ENCODE measurements around the gene HYAL3. TPM values are rescaled to one million over a fixed set of nuclear protein-coding genes. Genes with fewer than 3 reads are reported as not detected.

Gene HYAL3
- total RNA-seq, 6 donors from 2014 or later: 0.33 to 5.7 (median 3.1) TPM

DNA sequence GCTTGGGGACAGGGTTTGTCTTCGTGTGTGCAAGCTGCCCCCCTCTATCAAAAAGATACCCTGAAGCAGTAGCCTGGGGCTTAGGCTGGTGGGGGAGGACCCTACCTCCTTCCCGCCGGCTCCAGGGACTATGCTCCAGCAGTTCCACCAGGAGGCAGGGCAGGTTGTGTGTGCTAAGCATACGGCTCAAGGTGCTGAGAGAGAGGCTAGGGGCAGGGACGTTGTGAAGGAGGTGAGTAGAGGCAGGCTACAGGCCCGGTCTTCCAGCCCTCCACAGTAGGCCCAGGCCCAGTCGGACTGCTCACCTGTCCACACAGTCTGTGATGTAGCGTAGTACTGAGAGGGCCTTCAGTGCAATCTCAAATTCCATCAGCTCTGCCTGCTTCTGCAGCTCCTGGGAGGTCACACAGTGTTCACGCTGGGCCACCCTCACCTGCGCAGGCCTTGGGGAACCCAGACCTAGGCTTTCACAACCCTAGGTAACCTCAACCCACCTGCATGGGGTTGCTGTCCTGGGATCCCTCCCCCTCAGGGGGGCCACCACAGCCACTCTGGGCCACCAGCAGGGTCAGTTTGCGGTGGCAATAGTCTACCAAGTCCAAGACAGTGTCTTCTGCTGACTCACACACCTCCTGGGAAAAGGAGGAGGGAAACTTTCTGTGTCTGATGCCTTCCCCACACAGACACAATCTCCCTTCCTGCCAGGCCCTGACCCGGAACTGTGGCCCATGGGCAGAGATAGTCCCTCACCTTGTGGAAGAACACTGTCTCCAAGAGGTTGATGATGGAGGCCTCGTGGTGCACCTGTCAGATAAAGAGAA lies 43.8 kb upstream of the HYAL3 start:
- TF ChIP-seq POLR2AphosphoS5 (IDR thresholded peaks at IDR 0.05) (no peak), POLR2A (IDR thresholded peaks at IDR 0.05) (no peak)
- ATAC-seq (ENCODE audit: low FRiP score in 2 of 2) (no peak), DNase-seq (peak in 1 of 2 donors; percentile 34)
- no peaks in the 10 kb centered on the region for H3K27me3 ChIP-seq
- H3K4me3 ChIP-seq: no peak overlapping the region
- H3K4me1 ChIP-seq: peaks cover 41 to 63% (median 52%) of the 10 kb centered on the region in 4 donors
- H3K27ac ChIP-seq: no peak overlapping the region
- no peaks in the 10 kb centered on the region for H3K9me3 ChIP-seq
- H3K36me3 ChIP-seq: peaks cover 0 to 7% (median 6%) of the 10 kb centered on the region in 4 donors
- 90 to 97% methylated on average over 6 to 13 of the region's 13 CpGs for WGBS, 2 donors

DNA sequence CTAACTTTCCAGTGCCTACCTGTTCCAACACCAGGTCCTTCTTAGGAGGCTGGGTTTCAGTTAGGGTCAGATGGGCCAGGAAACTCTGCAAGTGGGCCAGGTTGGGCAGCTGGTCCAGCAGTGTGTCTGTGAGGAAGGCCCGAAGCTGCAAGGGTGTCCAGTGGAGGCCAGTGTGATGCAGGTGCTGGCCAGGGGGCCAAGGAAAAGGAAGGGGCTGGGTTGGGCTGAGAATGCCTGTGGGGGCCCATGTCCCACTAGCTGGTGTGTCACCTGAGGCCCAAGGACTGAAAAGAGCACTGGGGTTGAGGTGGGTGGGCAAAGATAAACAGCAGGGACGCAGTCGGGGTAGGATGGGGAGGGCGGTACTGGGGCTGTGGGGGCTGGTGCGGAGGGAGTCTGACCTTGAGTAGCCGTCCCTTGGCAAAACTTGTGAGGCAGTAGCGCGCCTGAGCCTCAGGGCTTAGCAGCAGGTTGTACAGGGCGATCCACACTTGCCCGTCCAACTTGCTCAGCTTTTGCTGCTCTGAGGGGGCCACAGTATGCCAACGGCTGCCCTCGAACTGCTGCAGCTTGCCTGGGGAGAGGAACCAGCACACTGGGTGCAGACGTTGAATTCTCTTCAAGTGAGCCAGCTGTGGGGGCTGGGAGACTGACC lies 42.9 kb upstream of the HYAL3 start:
- 91 to 93% methylated on average over 10 to 12 of the region's 13 CpGs for WGBS, 2 donors
- H3K27me3 ChIP-seq: no peaks in the 10 kb centered on the region
- ATAC-seq (ENCODE audit: low FRiP score in 2 of 2) (no peak), DNase-seq (peak in 1 of 2 donors; percentile 40)
- peaks cover 37 to 61% (median 54%) of the 10 kb centered on the region in 4 donors for H3K4me1 ChIP-seq
- H3K36me3 ChIP-seq: no peaks in the 10 kb centered on the region
- H3K9me3 ChIP-seq: no peaks in the 10 kb centered on the region
- TF ChIP-seq EP300 (IDR thresholded peaks at IDR 0.05) (no peak), POLR2A (IDR thresholded peaks at IDR 0.05) (no peak), POLR2AphosphoS5 (IDR thresholded peaks at IDR 0.05) (no peak)
- TF ChIP-seq, protein P1, sequence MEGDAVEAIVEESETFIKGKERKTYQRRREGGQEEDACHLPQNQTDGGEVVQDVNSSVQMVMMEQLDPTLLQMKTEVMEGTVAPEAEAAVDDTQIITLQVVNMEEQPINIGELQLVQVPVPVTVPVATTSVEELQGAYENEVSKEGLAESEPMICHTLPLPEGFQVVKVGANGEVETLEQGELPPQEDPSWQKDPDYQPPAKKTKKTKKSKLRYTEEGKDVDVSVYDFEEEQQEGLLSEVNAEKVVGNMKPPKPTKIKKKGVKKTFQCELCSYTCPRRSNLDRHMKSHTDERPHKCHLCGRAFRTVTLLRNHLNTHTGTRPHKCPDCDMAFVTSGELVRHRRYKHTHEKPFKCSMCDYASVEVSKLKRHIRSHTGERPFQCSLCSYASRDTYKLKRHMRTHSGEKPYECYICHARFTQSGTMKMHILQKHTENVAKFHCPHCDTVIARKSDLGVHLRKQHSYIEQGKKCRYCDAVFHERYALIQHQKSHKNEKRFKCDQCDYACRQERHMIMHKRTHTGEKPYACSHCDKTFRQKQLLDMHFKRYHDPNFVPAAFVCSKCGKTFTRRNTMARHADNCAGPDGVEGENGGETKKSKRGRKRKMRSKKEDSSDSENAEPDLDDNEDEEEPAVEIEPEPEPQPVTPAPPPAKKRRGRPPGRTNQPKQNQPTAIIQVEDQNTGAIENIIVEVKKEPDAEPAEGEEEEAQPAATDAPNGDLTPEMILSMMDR (IDR thresholded peaks at IDR 0.05): no peak
- no peak overlapping the region for H3K4me3 ChIP-seq
- peak overlapping the region in 1 of 4 donors; percentile 97 for H3K27ac ChIP-seq

DNA sequence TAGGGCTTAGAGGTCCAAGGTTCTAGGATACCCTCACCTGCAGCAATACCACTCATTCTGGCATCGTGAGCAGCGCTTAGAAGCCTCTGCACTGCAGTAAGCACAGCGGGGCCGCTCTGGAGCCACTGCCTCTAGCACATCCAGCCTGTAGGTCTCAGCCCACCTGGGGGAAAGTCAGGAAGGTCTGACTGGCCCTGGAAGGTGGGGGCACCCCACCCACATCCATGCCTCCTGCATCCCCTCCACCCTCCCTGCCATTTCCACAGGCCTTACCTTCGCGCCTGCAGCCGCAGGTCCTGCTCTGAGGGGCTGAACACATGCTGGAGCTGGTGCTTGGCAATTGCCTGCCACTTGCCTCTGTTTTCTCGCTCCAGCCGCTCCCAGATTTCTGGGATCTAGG lies 42.3 kb upstream of the HYAL3 start:
- H3K9me3 ChIP-seq: no peaks in the 10 kb centered on the region
- H3K4me3 ChIP-seq: peak overlapping the region in 3 of 4 donors; percentile 53 to 75 (median 74)
- H3K36me3 ChIP-seq: no peaks in the 10 kb centered on the region
- no peak for TF ChIP-seq EP300 (IDR thresholded peaks at IDR 0.05)
- peak overlapping the region; percentile 92 to 99 (median 96) for H3K27ac ChIP-seq
- no peaks in the 10 kb centered on the region for H3K27me3 ChIP-seq
- peaks cover 37 to 60% (median 55%) of the 10 kb centered on the region in 4 donors for H3K4me1 ChIP-seq
- ATAC-seq (ENCODE audit: low FRiP score in 2 of 2) (no peak), DNase-seq (peak in 1 of 2 donors; percentile 38)
- 96 to 100% methylated on average over 6 to 9 of the region's 9 CpGs for WGBS, 2 donors

DNA sequence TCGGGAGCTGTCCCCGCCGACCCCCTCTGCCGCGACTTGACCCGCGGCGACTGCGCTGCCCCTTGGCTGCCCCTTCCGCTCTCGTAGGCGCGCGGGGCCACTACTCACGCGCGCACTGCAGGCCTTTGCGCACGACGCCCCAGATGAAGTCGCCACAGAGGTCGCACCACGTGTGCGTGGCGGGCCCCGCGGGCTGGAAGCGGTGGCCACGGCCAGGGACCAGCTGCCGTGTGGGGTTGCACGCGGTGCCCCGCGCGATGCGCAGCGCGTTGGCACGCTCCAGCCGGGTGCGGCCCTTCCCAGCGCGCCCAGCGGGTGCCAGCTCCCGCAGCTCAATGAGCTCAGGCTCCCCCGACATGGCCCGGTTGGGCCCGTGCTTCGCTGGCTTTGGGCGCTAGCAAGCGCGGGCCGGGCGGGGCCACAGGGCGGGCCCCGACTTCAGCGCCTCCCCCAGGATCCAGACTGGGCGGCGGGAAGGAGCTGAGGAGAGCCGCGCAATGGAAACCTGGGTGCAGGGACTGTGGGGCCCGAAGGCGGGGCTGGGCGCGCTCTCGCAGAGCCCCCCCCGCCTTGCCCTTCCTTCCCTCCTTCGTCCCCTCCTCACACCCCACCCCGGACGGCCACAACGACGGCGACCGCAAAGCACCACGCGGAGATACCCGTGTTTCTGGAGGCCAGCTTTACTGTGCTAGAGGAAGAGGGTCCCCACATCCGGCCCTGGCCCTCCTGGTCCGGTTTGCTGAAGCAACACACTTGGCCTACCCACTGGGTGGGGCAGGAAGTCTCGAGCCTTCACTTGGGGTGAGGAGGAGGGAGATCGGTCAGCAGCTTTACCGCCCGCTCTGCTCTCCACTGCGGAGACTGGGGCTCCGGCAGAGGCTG lies 41.5 kb upstream of the HYAL3 start, which contains the start of gene RASSF1:
RASSF1 (minus strand) TSS at position 389 of the 882 bp plus-strand sequence; CDS start at position 358, 31 bp downstream.
- Histone ChIP-seq H3K4me3 (peak within 1 kb of the TSS; percentile 36 to 75 (median 64)), H3K9me3 (no peaks in the 10 kb centered on the region), H3K27ac (peak within 1 kb of the TSS; percentile 92 to 99 (median 96)), H3K36me3 (no peaks in the 10 kb centered on the region), H3K27me3 (no peaks in the 10 kb centered on the region), H3K4me1 (peaks cover 39 to 63% (median 59%) of the 10 kb centered on the region in 4 donors)
- peak in 2 of 4 donors; percentile 39 to 90 for TF ChIP-seq POLR2A (IDR thresholded peaks at IDR 0.05)
- TF ChIP-seq POLR2AphosphoS5 (IDR thresholded peaks at IDR 0.05): peak; percentile 49 to 52
- TF ChIP-seq, protein P1 (IDR thresholded peaks at IDR 0.05): peak in 2 of 6 experiments; percentile 8 to 19
- no peak for TF ChIP-seq EP300 (IDR thresholded peaks at IDR 0.05)
- DNase-seq (peak; percentile 80 to 95), ATAC-seq (ENCODE audit: low FRiP score in 2 of 2) (peak; percentile 70 to 74)
- 4% methylated on average over 27 to 73 of the region's 85 CpGs for WGBS, 2 donors

DNA sequence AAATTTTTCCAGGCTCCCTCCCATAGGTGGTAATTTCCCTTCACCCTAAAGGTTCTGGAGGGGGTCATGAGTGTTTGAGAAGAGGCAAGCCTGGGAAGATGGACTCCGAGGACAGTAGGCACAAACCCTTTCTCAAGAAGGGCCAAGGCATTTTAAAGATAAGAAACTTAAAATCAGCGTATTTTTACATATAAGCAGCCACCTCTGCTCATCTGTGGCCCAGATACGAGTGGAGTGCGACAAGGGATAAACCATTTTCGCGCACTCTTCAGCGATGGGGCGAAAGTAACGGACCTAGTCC lies 40.9 kb upstream of the HYAL3 start:
- H3K27ac ChIP-seq: peak overlapping the region; percentile 92 to 99 (median 96)
- peaks cover 39 to 63% (median 58%) of the 10 kb centered on the region in 4 donors for H3K4me1 ChIP-seq
- TF ChIP-seq POLR2A (IDR thresholded peaks at IDR 0.05) (no peak), POLR2AphosphoS5 (IDR thresholded peaks at IDR 0.05) (no peak), EP300 (IDR thresholded peaks at IDR 0.05) (no peak)
- TF ChIP-seq, protein P1 (IDR thresholded peaks at IDR 0.05): no peak
- DNase-seq: no peak
- no peaks in the 10 kb centered on the region for H3K36me3 ChIP-seq
- peak overlapping the region; percentile 36 to 75 (median 64) for H3K4me3 ChIP-seq
- 29 to 32% methylated on average over 9 of the region's 9 CpGs for WGBS, 2 donors
- H3K27me3 ChIP-seq: no peaks in the 10 kb centered on the region
- H3K9me3 ChIP-seq: no peaks in the 10 kb centered on the region
- ATAC-seq (ENCODE audit: low FRiP score in 2 of 2): no peak

All from upper lobe of left lung (tissue), 6 donors.